Embryonic facial prominence (tissue), 1 donor: ENCODE data around the gene ZNF227.
"Not testable (repeated sequence)": the region's sequence is repeated elsewhere in the genome, so short reads cannot be mapped to it uniquely, and the experiment has no call there.

Experiments
- DNase-seq: peaks from one replicate; pipeline ENCODE4 v3.0.0-alpha.2; 2016; ENCODE audit errors: extremely low spot score

Gene ZNF227

GRCh38 chr19:44252332-44252731, 40.0 kb downstream of the ZNF227 start:
- not testable (repeated sequence) for DNase-seq

- not testable (repeated sequence) for DNase-seq
Observed at GRCh38 chr19:44253392-44253791, 41.1 kb downstream of the ZNF227 start.

GRCh38 chr19:44254496-44254895, 42.2 kb downstream of the ZNF227 start:
- no peak for DNase-seq

- DNase-seq = no peak
Observed at GRCh38 chr19:44255705-44256411, 43.5 kb downstream of the ZNF227 start.

- no peak for DNase-seq
Observed at GRCh38 chr19:44258136-44258535, 45.8 kb downstream of the ZNF227 start.

- no peak for DNase-seq
Observed at GRCh38 chr19:44258835-44259413, 46.6 kb downstream of the ZNF227 start.

- DNase-seq = no peak
Observed at GRCh38 chr19:44260343-44260681, 48.0 kb downstream of the ZNF227 start.

GRCh38 chr19:44260695-44261446, 48.5 kb downstream of the ZNF227 start:
- no peak for DNase-seq

- no peak for DNase-seq
Observed at GRCh38 chr19:44277331-44277730, 65.0 kb downstream of the ZNF227 start.

- DNase-seq = no peak
Observed at GRCh38 chr19:44278181-44278690, 65.9 kb downstream of the ZNF227 start.

GRCh38 chr19:44280916-44281315, 68.6 kb downstream of the ZNF227 start:
- no peak for DNase-seq

- no peak for DNase-seq
Observed at GRCh38 chr19:44282846-44283245, 70.5 kb downstream of the ZNF227 start.

GRCh38 chr19:44284968-44285367, 72.6 kb downstream of the ZNF227 start:
- no peak for DNase-seq
